Skeletal muscle tissue (tissue), 4 donors: ENCODE data around the gene UGT1A10. TPM values are rescaled to one million over a fixed set of nuclear protein-coding genes. Genes with fewer than 3 reads are reported as not detected.

Experiments
- H3K27ac ChIP-seq: one replicate; pipeline ENCODE4 v1.7.0; 2013; ENCODE audit warnings: mild to moderate bottlenecking, low read depth, low read length, inconsistent platforms
- H3K27me3 ChIP-seq, 3 donors: one replicate each; pipeline ENCODE4 v1.7.0; 2013; ENCODE audit warnings: low read length in 3 of 3; ENCODE audit not compliant: control insufficient read depth in 3 of 3, insufficient read depth in 3 of 3
- H3K36me3 ChIP-seq, 3 donors: one replicate each; pipeline ENCODE4 v1.7.0; 2013; ENCODE audit warnings: low read length in 3 of 3; ENCODE audit not compliant: control insufficient read depth in 3 of 3, insufficient read depth in 3 of 3
- H3K4me1 ChIP-seq, 3 donors: one replicate each; pipeline ENCODE4 v1.7.0; 2013; ENCODE audit warnings: low read length in 3 of 3, mild to moderate bottlenecking in 3 of 3; ENCODE audit not compliant: control insufficient read depth in 3 of 3, insufficient read depth in 3 of 3
- H3K4me3 ChIP-seq, 3 donors: one replicate each; pipeline ENCODE4 v1.7.0; 2013; ENCODE audit warnings: low read length in 3 of 3
- H3K9ac ChIP-seq, 3 donors: one replicate each; pipeline ENCODE4 v1.7.0; 2013; ENCODE audit warnings: low read length in 3 of 3, mild to moderate bottlenecking in 3 of 3, moderate library complexity in 2 of 3, low read depth in 1 of 3
- H3K9me3 ChIP-seq, 3 donors: one replicate each; pipeline ENCODE4 v1.7.0; 2013; ENCODE audit warnings: low read length in 3 of 3; ENCODE audit not compliant: control insufficient read depth in 3 of 3
- total RNA-seq: library from RNA; depleted of rRNA; stranded (reverse); fragments of >200 nt; gene quantifications from one replicate; pipeline ENCODE4 v1.2.3, GENCODE V29; 2014
- donor health status: Osteomylitis.

The UGT1A10 gene
- total RNA-seq, 1 donor from 2014 or later, result not detected

- no peaks in the 10 kb centered on the region for H3K4me1 ChIP-seq
- no peak overlapping the region for H3K4me3 ChIP-seq
- H3K9ac ChIP-seq, result no peak overlapping the region
- H3K36me3 ChIP-seq, result no peaks in the 10 kb centered on the region
- no peaks in the 10 kb centered on the region for H3K9me3 ChIP-seq
- peaks cover 0 to 9% (median 4%) of the 10 kb centered on the region in 3 donors for H3K27me3 ChIP-seq
- no peak overlapping the region for H3K27ac ChIP-seq
Measured at GRCh38 chr2:233798335-233799086, 162.3 kb downstream of the UGT1A10 start.

GRCh38 chr2:233799087-233799665 lies 162.9 kb downstream of the UGT1A10 start:
- Histone ChIP-seq H3K27me3 (peaks cover 0 to 9% (median 4%) of the 10 kb centered on the region in 3 donors), H3K9ac (no peak overlapping the region), H3K4me1 (no peaks in the 10 kb centered on the region), H3K9me3 (no peaks in the 10 kb centered on the region), H3K4me3 (no peak overlapping the region), H3K27ac (no peak overlapping the region), H3K36me3 (no peaks in the 10 kb centered on the region)

GRCh38 chr2:233799716-233800115 lies 163.5 kb downstream of the UGT1A10 start:
- Histone ChIP-seq H3K27ac (no peak overlapping the region), H3K4me1 (no peaks in the 10 kb centered on the region), H3K36me3 (no peaks in the 10 kb centered on the region), H3K9me3 (no peaks in the 10 kb centered on the region), H3K27me3 (peaks cover 0 to 9% (median 8%) of the 10 kb centered on the region in 3 donors), H3K4me3 (no peak overlapping the region), H3K9ac (no peak overlapping the region)

- Histone ChIP-seq H3K4me1 (no peaks in the 10 kb centered on the region), H3K9me3 (no peaks in the 10 kb centered on the region), H3K27me3 (peaks cover 0 to 9% (median 9%) of the 10 kb centered on the region in 3 donors), H3K4me3 (no peak overlapping the region), H3K9ac (no peak overlapping the region), H3K27ac (no peak overlapping the region), H3K36me3 (no peaks in the 10 kb centered on the region)
Measured at GRCh38 chr2:233800208-233800607, 164.0 kb downstream of the UGT1A10 start.

DNA sequence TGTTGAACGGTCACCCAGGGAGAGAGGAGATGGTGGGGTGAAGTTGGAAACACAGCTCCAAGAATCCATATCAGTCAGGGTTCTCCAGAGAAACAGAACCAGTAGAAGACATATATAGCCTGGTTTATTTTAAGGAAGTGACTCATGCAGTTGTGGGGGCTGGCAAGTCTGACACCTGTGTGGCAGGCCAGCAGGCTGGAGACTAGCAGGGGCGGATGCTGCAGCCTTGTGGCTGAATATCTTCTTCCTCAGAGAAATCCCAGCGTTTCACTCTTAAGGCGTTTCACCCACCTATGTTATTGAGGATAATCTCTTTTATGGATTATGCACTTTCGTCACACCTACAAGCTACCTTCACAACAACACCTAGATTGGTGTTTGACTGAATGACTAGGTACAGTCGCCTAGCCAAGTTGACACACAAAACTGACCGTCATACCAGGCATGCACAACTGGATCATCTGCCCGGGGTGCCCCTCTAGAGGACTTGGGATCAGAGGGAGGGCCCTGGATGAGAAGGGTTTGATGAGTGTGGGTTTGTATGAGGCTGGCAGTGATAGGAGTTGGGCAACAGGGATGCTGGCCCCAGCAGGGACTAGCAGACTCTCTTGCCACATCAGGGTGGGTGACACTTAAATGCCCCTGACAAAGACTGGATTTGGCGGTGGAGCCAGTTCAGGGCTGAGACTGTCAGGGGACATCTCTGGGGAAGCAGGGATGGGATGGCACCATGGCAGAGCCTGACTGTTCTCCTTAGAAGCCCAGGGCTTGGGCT lies 165.3 kb downstream of the UGT1A10 start:
- H3K4me1 ChIP-seq, result no peaks in the 10 kb centered on the region
- H3K9me3 ChIP-seq, result no peaks in the 10 kb centered on the region
- no peak overlapping the region for H3K9ac ChIP-seq
- H3K4me3 ChIP-seq, result no peak overlapping the region
- H3K36me3 ChIP-seq, result no peaks in the 10 kb centered on the region
- no peak overlapping the region for H3K27ac ChIP-seq
- H3K27me3 ChIP-seq, result peaks cover 0 to 9% (median 9%) of the 10 kb centered on the region in 3 donors

GRCh38 chr2:233802132-233802815 lies 166.0 kb downstream of the UGT1A10 start:
- Histone ChIP-seq H3K27me3 (peaks cover 0 to 10% (median 9%) of the 10 kb centered on the region in 3 donors), H3K4me1 (no peaks in the 10 kb centered on the region), H3K36me3 (no peaks in the 10 kb centered on the region), H3K4me3 (no peak overlapping the region), H3K9me3 (no peaks in the 10 kb centered on the region), H3K9ac (no peak overlapping the region), H3K27ac (no peak overlapping the region)

GRCh38 chr2:233803292-233803911 lies 167.2 kb downstream of the UGT1A10 start:
- H3K27me3 ChIP-seq, result peaks cover 0 to 22% (median 12%) of the 10 kb centered on the region in 3 donors

GRCh38 chr2:233803994-233804393 lies 167.7 kb downstream of the UGT1A10 start:
- H3K4me1 ChIP-seq, result no peaks in the 10 kb centered on the region
- H3K27me3 ChIP-seq, result peaks cover 0 to 27% (median 13%) of the 10 kb centered on the region in 3 donors
- no peaks in the 10 kb centered on the region for H3K9me3 ChIP-seq
- H3K4me3 ChIP-seq, result no peak overlapping the region
- H3K27ac ChIP-seq, result no peak overlapping the region
- H3K9ac ChIP-seq, result no peak overlapping the region
- H3K36me3 ChIP-seq, result no peaks in the 10 kb centered on the region

More at GRCh38 chr2:233803292-233803911, 167.2 kb downstream of the UGT1A10 start:
- Histone ChIP-seq H3K36me3 (no peaks in the 10 kb centered on the region), H3K4me1 (no peaks in the 10 kb centered on the region), H3K9me3 (no peaks in the 10 kb centered on the region), H3K9ac (no peak overlapping the region), H3K27ac (no peak overlapping the region), H3K4me3 (no peak overlapping the region)

DNA sequence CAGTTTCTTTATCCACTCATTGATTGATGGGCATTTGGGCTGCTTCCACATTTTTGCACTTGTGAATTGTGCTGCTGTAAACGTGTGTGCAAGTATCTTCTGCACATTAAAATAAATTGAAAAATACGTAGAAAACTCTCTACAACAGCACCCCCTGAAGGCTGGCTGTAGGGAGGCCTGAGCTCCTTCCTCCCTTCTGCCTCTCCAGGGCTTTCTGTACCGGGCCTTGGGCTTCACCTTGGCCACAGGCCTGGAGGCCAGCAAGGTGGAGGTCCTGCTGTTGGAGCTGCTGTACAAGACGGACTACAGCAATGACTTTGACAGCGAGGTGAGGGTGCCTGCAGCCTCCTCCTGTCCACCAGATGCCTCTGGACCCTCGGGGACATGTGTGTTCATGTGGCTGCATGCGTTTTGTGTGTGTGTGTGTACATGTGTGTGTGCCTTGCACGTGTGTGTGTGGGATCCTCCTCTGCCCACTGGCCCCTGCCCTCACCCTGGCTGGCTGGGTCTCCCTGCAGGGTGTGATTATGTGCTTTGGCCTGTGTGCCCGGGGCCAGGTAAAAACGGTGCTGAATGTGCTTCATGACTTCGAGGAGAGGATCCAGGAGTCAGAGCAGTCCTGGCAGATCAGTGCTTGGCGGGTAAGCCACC lies 171.1 kb downstream of the UGT1A10 start:
- no peak overlapping the region for H3K9ac ChIP-seq
- H3K27ac ChIP-seq, result no peak overlapping the region
- H3K9me3 ChIP-seq, result no peaks in the 10 kb centered on the region
- no peaks in the 10 kb centered on the region for H3K36me3 ChIP-seq
- no peak overlapping the region for H3K4me3 ChIP-seq
- H3K27me3 ChIP-seq, result peaks cover 0 to 27% (median 12%) of the 10 kb centered on the region in 3 donors
- H3K4me1 ChIP-seq, result no peaks in the 10 kb centered on the region
